ENCODE results near the gene SAMD5. TPM values are rescaled to one million over a fixed set of nuclear protein-coding genes. Genes with fewer than 3 reads are reported as not detected.

SAMD5 gene
- total RNA-seq, 4 donors from 2014 or later = 0.84 to 3.3 (median 2.3) TPM

- Histone ChIP-seq H3K9me3 (no peaks in the 10 kb centered on the region), H3K36me3 (no peaks in the 10 kb centered on the region), H3K4me3 (no peak overlapping the region), H3K4me1 (peaks cover 0 to 9% (median 7%) of the 10 kb centered on the region in 4 donors), H3K27me3 (no peaks in the 10 kb centered on the region), H3K27ac (no peak overlapping the region)
- 96 to 97% methylated on average over 2 of the region's 2 CpGs for WGBS, 2 donors
- DNase-seq (ENCODE audit: low spot score in 2 of 2) = no peak
- no peak for TF ChIP-seq EP300 (IDR thresholded peaks at IDR 0.05)
These were observed 62.2 kb downstream of the SAMD5 start for GRCh38 chr6:147570681-147571080.

GRCh38 chr6:147577488-147577887 lies 69.0 kb downstream of the SAMD5 start:
- Histone ChIP-seq H3K4me1 (peaks cover 0 to 13% (median 0%) of the 10 kb centered on the region in 4 donors), H3K27ac (no peak overlapping the region), H3K27me3 (no peaks in the 10 kb centered on the region), H3K36me3 (no peaks in the 10 kb centered on the region), H3K4me3 (no peak overlapping the region), H3K9me3 (no peaks in the 10 kb centered on the region)
- no peak for DNase-seq (ENCODE audit: low spot score in 2 of 2)
- TF ChIP-seq EP300 (IDR thresholded peaks at IDR 0.05) = no peak
- no peak for TF ChIP-seq CTCF (IDR thresholded peaks at IDR 0.05)
- no peak for TF ChIP-seq POLR2A (IDR thresholded peaks at IDR 0.05)

- DNase-seq (ENCODE audit: low spot score in 2 of 2) = no peak
- Histone ChIP-seq H3K27ac (no peak overlapping the region), H3K4me3 (no peak overlapping the region), H3K36me3 (no peaks in the 10 kb centered on the region), H3K4me1 (peaks cover 0 to 15% (median 0%) of the 10 kb centered on the region in 4 donors), H3K9me3 (no peaks in the 10 kb centered on the region), H3K27me3 (no peaks in the 10 kb centered on the region)
- TF ChIP-seq POLR2A (IDR thresholded peaks at IDR 0.05) (no peak), EP300 (IDR thresholded peaks at IDR 0.05) (no peak), CTCF (IDR thresholded peaks at IDR 0.05) (no peak)
- 85% methylated on average over 2 of the region's 2 CpGs for WGBS, 2 donors
These were observed 69.7 kb downstream of the SAMD5 start for GRCh38 chr6:147578159-147578558.

GRCh38 chr6:147578883-147579282 lies 70.4 kb downstream of the SAMD5 start:
- H3K9me3 ChIP-seq = no peaks in the 10 kb centered on the region
- H3K4me1 ChIP-seq = peaks cover 0 to 15% (median 0%) of the 10 kb centered on the region in 4 donors
- no peak overlapping the region for H3K27ac ChIP-seq
- WGBS, 2 donors = 92 to 95% methylated on average over 2 of the region's 2 CpGs
- H3K36me3 ChIP-seq = no peaks in the 10 kb centered on the region
- no peak for DNase-seq (ENCODE audit: low spot score in 2 of 2)
- no peaks in the 10 kb centered on the region for H3K27me3 ChIP-seq
- TF ChIP-seq CTCF (IDR thresholded peaks at IDR 0.05) = no peak
- no peak for TF ChIP-seq POLR2A (IDR thresholded peaks at IDR 0.05)
- no peak for TF ChIP-seq EP300 (IDR thresholded peaks at IDR 0.05)
- H3K4me3 ChIP-seq = no peak overlapping the region

- Histone ChIP-seq H3K36me3 (no peaks in the 10 kb centered on the region), H3K27ac (no peak overlapping the region), H3K4me1 (peaks cover 0 to 15% (median 0%) of the 10 kb centered on the region in 4 donors), H3K4me3 (no peak overlapping the region), H3K9me3 (no peaks in the 10 kb centered on the region), H3K27me3 (no peaks in the 10 kb centered on the region)
- WGBS, 2 donors = 57 to 86% methylated on average over 3 of the region's 3 CpGs
- TF ChIP-seq EP300 (IDR thresholded peaks at IDR 0.05) (no peak), POLR2A (IDR thresholded peaks at IDR 0.05) (no peak), CTCF (IDR thresholded peaks at IDR 0.05) (no peak)
- no peak for DNase-seq (ENCODE audit: low spot score in 2 of 2)
These were observed 71.2 kb downstream of the SAMD5 start for GRCh38 chr6:147579667-147580066.

GRCh38 chr6:147582991-147583390 lies 74.5 kb downstream of the SAMD5 start:
- 82 to 87% methylated on average over 1 of the region's 1 CpG for WGBS, 2 donors
- TF ChIP-seq POLR2A (IDR thresholded peaks at IDR 0.05) = no peak
- TF ChIP-seq EP300 (IDR thresholded peaks at IDR 0.05) = no peak
- TF ChIP-seq CTCF (IDR thresholded peaks at IDR 0.05) = no peak
- no peaks in the 10 kb centered on the region for H3K36me3 ChIP-seq
- H3K4me1 ChIP-seq = peaks cover 0 to 21% (median 0%) of the 10 kb centered on the region in 4 donors
- no peak overlapping the region for H3K4me3 ChIP-seq
- H3K27ac ChIP-seq = no peak overlapping the region
- no peaks in the 10 kb centered on the region for H3K9me3 ChIP-seq
- H3K27me3 ChIP-seq = no peaks in the 10 kb centered on the region
- DNase-seq (ENCODE audit: low spot score in 2 of 2) = no peak
